BJ (cell line): ENCODE data around the gene PDHX. TPM values are rescaled to one million over a fixed set of nuclear protein-coding genes. Genes with fewer than 3 reads are reported as not detected.

Experiments used
- CTCF ChIA-PET: fragments of 350-600 bp; formaldehyde crosslinking; extraction: SDS; loops from one replicate; lab custom pipeline; 2021; ENCODE audit warnings: antibody characterized with exemption, inconsistent platforms; lab: Yijun Ruan, JAX
- POLR2A ChIA-PET: fragments of 300-600 bp; sonication (Branson Sonifier 250); formaldehyde crosslinking; extraction: SDS; loops from one replicate; lab custom pipeline; 2021; ENCODE audit warnings: antibody characterized with exemption; lab: Charles Lee
- DNase-seq: peaks from one replicate; pipeline ENCODE4 v3.0.0-alpha.2; 2011; ENCODE audit warnings: low read depth
- H3K27me3 ChIP-seq: 2 replicates; pipeline ENCODE4 v1.6.0; 2011; ENCODE audit warnings: low read length; ENCODE audit not compliant: control insufficient read depth, insufficient read depth
- H3K36me3 ChIP-seq: 2 replicates; pipeline ENCODE4 v1.5.1; 2011; ENCODE audit warnings: low read length; ENCODE audit not compliant: control insufficient read depth, insufficient read depth
- H3K4me3 ChIP-seq: 2 replicates; pipeline ENCODE4 v1.5.1; 2011; ENCODE audit warnings: low read depth, mild to moderate bottlenecking, control low read depth, low read length
- CTCF ChIP-seq: IDR thresholded peaks from 2 replicates; pipeline ENCODE4 v1.5.1; 2011; ENCODE audit warnings: low read depth, mild to moderate bottlenecking, control low read depth, inconsistent platforms, low read length, moderate library complexity; ENCODE audit not compliant: insufficient read depth
- polyA plus RNA-seq: library from polyadenylated mRNA; depleted of rRNA; stranded (reverse); fragments of >200 nt; gene quantifications from 2 replicates; pipeline ENCODE4 v1.2.3, GENCODE V29; 2011

The PDHX gene
- polyA plus RNA-seq, 1 experiment: 21.7 TPM

DNA sequence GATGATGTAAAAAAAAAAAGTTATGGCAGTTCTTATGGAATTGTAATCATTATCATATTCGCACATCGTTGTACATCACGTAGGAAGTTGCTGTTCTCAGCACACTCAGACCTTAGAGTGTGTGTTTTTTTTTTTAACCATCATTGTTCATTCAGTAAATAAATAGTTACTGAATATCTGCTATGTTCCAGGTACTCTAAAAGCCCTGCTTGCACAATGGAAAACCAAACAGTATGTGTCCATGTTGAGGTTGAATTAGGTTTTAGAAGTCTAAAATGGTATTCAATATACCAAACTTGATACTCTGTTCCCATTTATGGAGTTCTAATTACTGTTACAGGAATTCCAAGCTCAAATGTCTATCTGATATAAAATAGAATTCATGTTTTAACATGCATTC is 41.2 kb downstream of the PDHX start:
- Histone ChIP-seq H3K4me3 (no peak overlapping the region), H3K36me3 (no peaks in the 10 kb centered on the region), H3K27me3 (no peaks in the 10 kb centered on the region)
- CTCF ChIA-PET: no interaction called here
- no peak for DNase-seq
- POLR2A ChIA-PET: no interaction called here
- no peak for TF ChIP-seq CTCF

DNA sequence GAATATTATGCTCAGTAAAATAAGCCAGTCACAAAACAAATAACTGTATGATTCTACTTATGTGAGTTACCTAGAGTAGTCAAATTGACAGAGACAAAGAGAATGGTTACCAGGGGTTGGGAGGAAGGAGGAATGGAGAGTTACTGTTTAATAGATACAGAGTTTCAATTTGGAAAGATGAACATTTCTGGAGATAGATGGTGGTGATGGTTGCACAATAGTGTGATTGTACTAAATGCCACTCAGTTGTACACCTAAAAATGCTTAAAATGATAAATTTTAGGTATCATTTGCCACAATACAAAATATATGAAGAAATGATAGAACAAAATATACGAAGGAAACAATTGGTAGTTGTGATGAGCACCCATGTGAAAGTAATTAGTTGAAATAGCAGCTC is 43.4 kb downstream of the PDHX start:
- CTCF ChIA-PET: interaction anchor here (1.5 kb wide), 1 partner anchor 11 kb away, joined by 3 read pairs; no protein-coding TSS in a partner anchor
- no peak overlapping the region for H3K4me3 ChIP-seq
- POLR2A ChIA-PET: no interaction called here
- no peaks in the 10 kb centered on the region for H3K27me3 ChIP-seq
- TF ChIP-seq CTCF: no peak
- 0 out of 2 replicates have a peak, but pooled peaks cover 1% of the 10 kb centered on the region for H3K36me3 ChIP-seq
- no peak for DNase-seq

DNA sequence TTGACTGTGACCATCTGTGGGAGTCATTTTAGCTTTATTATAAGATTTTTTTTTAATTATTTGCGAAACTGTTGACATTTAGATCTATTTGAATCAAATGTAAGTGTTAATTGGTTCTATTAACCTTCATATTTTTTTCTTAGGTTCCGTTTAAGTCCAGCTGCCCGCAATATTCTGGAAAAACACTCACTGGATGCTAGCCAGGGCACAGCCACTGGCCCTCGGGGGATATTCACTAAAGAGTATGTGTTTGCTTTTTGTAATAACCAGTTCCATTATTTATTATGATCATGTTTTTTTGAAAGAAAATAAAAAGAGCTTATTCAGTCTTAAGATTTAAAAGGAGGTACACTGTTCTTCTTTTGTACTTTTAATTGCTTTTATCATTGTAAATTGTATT is 43.9 kb downstream of the PDHX start:
- POLR2A ChIA-PET: no interaction called here
- no peak for TF ChIP-seq CTCF
- H3K27me3 ChIP-seq: no peaks in the 10 kb centered on the region
- DNase-seq: no peak
- CTCF ChIA-PET: interaction anchor here (1.5 kb wide), 1 partner anchor 11 kb away, joined by 3 read pairs; no protein-coding TSS in a partner anchor
- no peak overlapping the region for H3K4me3 ChIP-seq
- H3K36me3 ChIP-seq: 0 out of 2 replicates have a peak, but pooled peaks cover 1% of the 10 kb centered on the region

DNA sequence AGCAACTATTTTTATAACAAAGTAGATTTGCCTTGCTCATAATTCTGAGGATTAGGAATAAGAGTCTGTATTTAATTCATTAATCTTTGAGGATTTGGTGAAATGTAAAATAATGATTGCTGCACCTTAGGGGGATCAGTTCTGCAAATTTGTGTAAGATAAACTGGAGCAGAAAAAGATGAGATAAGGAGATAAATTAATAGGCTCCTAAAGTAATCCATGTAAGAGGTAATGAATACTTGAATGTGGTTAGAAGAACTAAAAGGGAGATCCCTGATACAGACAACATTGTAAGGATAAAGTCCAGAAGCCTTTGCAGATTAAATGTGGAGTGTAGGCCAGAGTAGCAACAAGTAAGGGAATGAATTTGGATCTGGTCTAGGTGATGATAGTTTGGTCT is 45.6 kb downstream of the PDHX start:
- ChIA-PET CTCF (no interaction called here), POLR2A (no interaction called here)
- H3K4me3 ChIP-seq: no peak overlapping the region
- TF ChIP-seq CTCF: no peak
- 0 out of 2 replicates have a peak, but pooled peaks cover 1% of the 10 kb centered on the region for H3K36me3 ChIP-seq
- H3K27me3 ChIP-seq: no peaks in the 10 kb centered on the region
- no peak for DNase-seq

DNA sequence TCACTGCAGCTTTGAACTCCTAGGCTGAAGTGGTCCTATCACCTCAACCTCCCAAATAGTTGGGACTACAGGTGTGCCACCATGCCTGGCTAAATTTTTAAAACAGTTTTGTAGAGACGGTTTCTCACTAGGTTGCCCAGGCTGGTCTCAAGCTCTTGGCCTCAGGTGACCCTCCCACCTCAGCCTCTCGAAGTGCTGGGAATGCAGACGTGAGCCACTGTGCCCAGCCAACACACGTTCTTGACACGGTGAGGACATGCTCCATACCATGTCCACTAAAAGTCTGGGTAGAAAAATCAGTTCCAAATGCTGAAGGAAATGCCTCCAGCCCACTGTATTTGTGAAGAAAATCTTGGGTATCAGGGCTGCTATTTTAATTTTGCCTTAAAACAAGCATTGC is 46.9 kb downstream of the PDHX start:
- 0 out of 2 replicates have a peak, but pooled peaks cover 1% of the 10 kb centered on the region for H3K36me3 ChIP-seq
- no peak overlapping the region for H3K4me3 ChIP-seq
- no peak for DNase-seq
- H3K27me3 ChIP-seq: no peaks in the 10 kb centered on the region
- CTCF ChIA-PET: no interaction called here
- no peak for TF ChIP-seq CTCF
- POLR2A ChIA-PET: no interaction called here
